Measurements from ENCODE around the gene DIAPH1.

DNA sequence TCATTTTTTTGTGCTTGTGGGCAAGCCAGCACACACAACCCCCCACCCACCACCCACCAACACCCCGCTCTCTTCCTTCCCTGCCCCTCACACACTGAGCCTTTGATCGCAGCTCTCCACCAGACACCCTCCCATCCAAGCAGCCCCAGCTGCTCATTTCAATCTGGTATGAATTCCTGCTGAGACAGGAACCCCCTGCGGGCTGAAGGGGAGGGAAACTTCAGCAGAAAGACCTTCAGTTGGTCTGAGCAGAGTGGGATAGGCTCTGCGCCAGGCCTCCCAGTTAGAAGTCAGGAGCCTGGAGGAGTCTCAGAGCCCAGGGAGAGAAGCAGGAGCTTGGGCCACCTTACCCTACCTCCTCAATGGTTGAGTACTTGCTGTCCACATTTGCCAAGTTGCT is 122.8 kb downstream of the DIAPH1 start:
- no peak for TF ChIP-seq POLR2A (IDR thresholded peaks at IDR 0.05; ENCODE audit: extremely low read depth, insufficient read length)
- TF ChIP-seq CTCF (IDR thresholded peaks at IDR 0.05; ENCODE audit: low read depth, low read length) = no peak
- TF ChIP-seq, protein P1, sequence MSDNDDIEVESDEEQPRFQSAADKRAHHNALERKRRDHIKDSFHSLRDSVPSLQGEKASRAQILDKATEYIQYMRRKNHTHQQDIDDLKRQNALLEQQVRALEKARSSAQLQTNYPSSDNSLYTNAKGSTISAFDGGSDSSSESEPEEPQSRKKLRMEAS (IDR thresholded peaks at IDR 0.05; ENCODE audit: low read depth, low read length) = no peak
- TF ChIP-seq MYC (IDR thresholded peaks at IDR 0.05; ENCODE audit: low read depth, low read length) = no peak
